Endothelial cell of umbilical vein (primary cell): ENCODE results near the gene ZNF487. TPM values are rescaled to one million over a fixed set of nuclear protein-coding genes. Genes with fewer than 3 reads are reported as not detected.
"Not testable (repeated sequence)": the region's sequence is repeated elsewhere in the genome, so short reads cannot be mapped to it uniquely, and the experiment has no call there.

Experiments used
- BruUV-seq: library from RNA; stranded (reverse); fragments of 400-500 nt; replicated peaks from 2 replicates; lab custom pipeline; 2021; lab: Mats Ljungman, UMichigan
- CTCF ChIA-PET: fragments of 300-600, 350-600 bp; sonication (Branson Sonifier 250); formaldehyde crosslinking; loops from one replicate; lab custom pipeline; 2021; ENCODE audit warnings: antibody characterized with exemption, inconsistent platforms; lab: Charles Lee
- POLR2A ChIA-PET: fragments of 300-600, 350-600 bp; sonication (Branson Sonifier 250); formaldehyde crosslinking; loops from one replicate; lab custom pipeline; 2021; ENCODE audit warnings: antibody characterized with exemption, inconsistent platforms; lab: Charles Lee
- DNase-seq: peaks from one replicate; pipeline ENCODE4 v3.0.0-alpha.2; 2011; ENCODE audit warnings: low read depth, low spot score
- FAIRE-seq: peaks from 2 replicates; lab custom pipeline; 2011; peaks lifted over from hg19 to GRCh38; lab: Jason Lieb, UNC
- H2AFZ ChIP-seq: 2 replicates; pipeline ENCODE4 v1.6.0; 2012; ENCODE audit warnings: low read depth, low read length, control low read depth, inconsistent platforms
- H3K27ac ChIP-seq: 2 replicates; pipeline ENCODE4 v1.5.1; 2011; ENCODE audit warnings: low read depth, mild to moderate bottlenecking, control low read depth, low read length, moderate library complexity; ENCODE audit not compliant: insufficient read depth
- H3K27me3 ChIP-seq, 2 experiments: 2 replicates each; pipeline versions ENCODE4 v1.6.0 to v1.6.1; 2011; ENCODE audit warnings: low read length in 2 of 2, mixed read lengths in 1 of 2; ENCODE audit not compliant: control insufficient read depth in 2 of 2, insufficient read depth in 2 of 2
- H3K36me3 ChIP-seq, 2 experiments: 2 replicates in 1 of 2; 3 replicates in 1 of 2; pipeline ENCODE4 v1.5.1; 2011; ENCODE audit warnings: low read length in 2 of 2, mild to moderate bottlenecking in 1 of 2, moderate library complexity in 1 of 2; ENCODE audit not compliant: control insufficient read depth in 2 of 2, insufficient read depth in 2 of 2; ENCODE audit errors: extremely low read depth in 1 of 2
- H3K4me1 ChIP-seq: 3 replicates; pipeline ENCODE4 v1.5.1; 2011; ENCODE audit warnings: mild to moderate bottlenecking, low read length; ENCODE audit not compliant: control insufficient read depth, insufficient read depth; ENCODE audit errors: extremely low read depth
- H3K4me2 ChIP-seq: 2 replicates; pipeline ENCODE4 v1.6.1; 2011; ENCODE audit warnings: low read length, control low read depth, mixed read lengths; ENCODE audit not compliant: insufficient read depth
- H3K4me3 ChIP-seq, 3 experiments: fragments of 200-600 bp in 1 of 3; sonication (generic), shearing (Covaris generic) in 1 of 3; replicated peaks in 1 of 3; 2 replicates each; pipeline ENCODE4 v1.5.1; 2011 to 2016; ENCODE audit warnings: control low read depth in 3 of 3, low read length in 3 of 3, mild to moderate bottlenecking in 2 of 3, inconsistent platforms in 1 of 3, low read depth in 1 of 3, moderate library complexity in 1 of 3; ENCODE audit not compliant: insufficient read depth in 1 of 3
- H3K79me2 ChIP-seq: 2 replicates; pipeline ENCODE4 v1.6.0; 2012; ENCODE audit warnings: low read length, inconsistent platforms; ENCODE audit not compliant: control insufficient read depth, insufficient read depth
- H3K9ac ChIP-seq: replicated peaks from 2 replicates; pipeline ENCODE3; 2011; ENCODE audit warnings: low read length, control low read depth; ENCODE audit not compliant: insufficient read depth; ENCODE audit errors: extremely low read depth
- H3K9me1 ChIP-seq: replicated peaks from 3 replicates; pipeline ENCODE4 v1.6.0; 2011; ENCODE audit warnings: mild to moderate bottlenecking, low read length; ENCODE audit not compliant: control insufficient read depth, insufficient read depth; ENCODE audit errors: extremely low read depth
- H3K9me3 ChIP-seq: replicated peaks from 2 replicates; pipeline ENCODE4 v1.5.1; 2012; ENCODE audit warnings: low read length, inconsistent platforms; ENCODE audit not compliant: control insufficient read depth, insufficient read depth
- H4K20me1 ChIP-seq: replicated peaks from 2 replicates; pipeline ENCODE3; 2011; ENCODE audit warnings: mild to moderate bottlenecking, low read length; ENCODE audit not compliant: control insufficient read depth, insufficient read depth; ENCODE audit errors: extremely low read depth
- CTCF ChIP-seq, 2 donors: IDR thresholded peaks; 1 replicate in 1 of 2; 2 replicates in 1 of 2; pipeline ENCODE4 v1.5.1; 2011; ENCODE audit warnings: low read length in 2 of 2, mild to moderate bottlenecking in 2 of 2, moderate library complexity in 2 of 2, control low read depth in 1 of 2, inconsistent platforms in 1 of 2, low read depth in 1 of 2; ENCODE audit not compliant: insufficient read depth in 1 of 2; ENCODE audit errors: extremely low read depth in 1 of 2
- EZH2 ChIP-seq: IDR thresholded peaks from 2 replicates; pipeline ENCODE4 v1.6.1; 2012; ENCODE audit warnings: borderline replicate concordance, low read depth, mild to moderate bottlenecking, moderate library complexity, low read length, inconsistent platforms; ENCODE audit not compliant: severe bottlenecking
- FOS ChIP-seq: IDR thresholded peaks from 2 replicates; pipeline ENCODE4 v1.6.1; 2011; ENCODE audit warnings: mild to moderate bottlenecking, low read length, moderate library complexity, borderline replicate concordance; ENCODE audit not compliant: insufficient read depth
- GATA2 ChIP-seq: IDR thresholded peaks from 2 replicates; pipeline ENCODE4 v1.7.0; 2011; ENCODE audit warnings: low read depth, mild to moderate bottlenecking, moderate library complexity, mixed read lengths, low read length; ENCODE audit not compliant: insufficient read length, insufficient read depth
- JUN ChIP-seq: IDR thresholded peaks from 2 replicates; pipeline ENCODE4 v1.6.1; 2011; ENCODE audit warnings: borderline replicate concordance, low read depth; ENCODE audit not compliant: insufficient read length, insufficient read depth
- MAX ChIP-seq: IDR thresholded peaks from 2 replicates; pipeline ENCODE4 v1.6.1; 2011; ENCODE audit not compliant: insufficient read depth, insufficient read length
- MYC ChIP-seq: IDR thresholded peaks from one replicate; pipeline ENCODE4 v1.6.1; 2011; ENCODE audit warnings: mild to moderate bottlenecking, low read depth, low read length
- POLR2A ChIP-seq: IDR thresholded peaks from 2 replicates; pipeline ENCODE4 v1.6.1; 2012; ENCODE audit warnings: low read depth, mild to moderate bottlenecking, control low read depth, low read length
- POLR2AphosphoS5 ChIP-seq: IDR thresholded peaks from 2 replicates; pipeline ENCODE4 v1.6.1; 2012; ENCODE audit warnings: low read depth, mild to moderate bottlenecking, control low read depth, low read length, moderate library complexity; ENCODE audit not compliant: insufficient read depth
- dilution Hi-C: fragments of 300-500 bp; cut with MboI; formaldehyde crosslinking; loops from one replicate; pipeline ENCODE4 v1.15.0; 2019; ENCODE audit warnings: low sequenced_read_pairs; ENCODE audit not compliant: extremely low pct_ligation_motif_present
- intact Hi-C: fragments of 100-400 bp; cut with micrococcal nuclease; formaldehyde crosslinking; loops from one replicate; pipeline ENCODE4 v1.10.0; 2022
- polyA plus RNA-seq, 4 experiments: library from polyadenylated mRNA; depleted of rRNA in 3 of 4; stranded (reverse) in 3 of 4; unstranded in 1 of 4; fragments of >200 nt; gene quantifications; 2 replicates each; pipeline versions ENCODE4 v1.2.1 to v1.2.3, GENCODE V29; 2011 to 2012; ENCODE audit warnings: missing spikeins in 1 of 4
- total RNA-seq: library from RNA; stranded (reverse); gene quantifications from 2 replicates; pipeline ENCODE4 v1.2.3, GENCODE V29; 2021

Gene ZNF487
- total and polyA plus RNA-seq, 2 donors (not counting 3 experiments of a cell fraction or from before 2014, with no cell fraction given) = 2.1 to 2.6 TPM

GRCh38 chr10:43424416-43424815, 12.5 kb upstream of the ZNF487 start:
- FAIRE-seq (no peak), DNase-seq (no peak)
- intact Hi-C loops (no loop called here), dilution Hi-C loops (no loop called here)
- no peaks in the 10 kb centered on the region for H3K9me3 ChIP-seq
- H3K27ac ChIP-seq = no peak overlapping the region
- H3K79me2 ChIP-seq = no peaks in the 10 kb centered on the region
- ChIA-PET POLR2A (no interaction called here), CTCF (no interaction called here)
- TF ChIP-seq MAX = no peak
- no peak for TF ChIP-seq GATA2
- no peak for TF ChIP-seq POLR2A
- no peak for TF ChIP-seq JUN
- TF ChIP-seq EZH2 = no peak
- no peak for TF ChIP-seq CTCF (IDR thresholded peaks at IDR 0.05; ENCODE audit: extremely low read depth in 1 of 2, insufficient read depth in 1 of 2, low read depth in 1 of 2, low read length in 2 of 2)
- no peak for TF ChIP-seq POLR2AphosphoS5
- TF ChIP-seq FOS = no peak
- TF ChIP-seq MYC = no peak
- no peaks in the 10 kb centered on the region for H3K27me3 ChIP-seq
- no peaks in the 10 kb centered on the region for H3K36me3 ChIP-seq
- no peak overlapping the region for H2AFZ ChIP-seq
- H3K4me2 ChIP-seq = no peak overlapping the region
- no peaks in the 10 kb centered on the region for H3K9me1 ChIP-seq
- no peak overlapping the region for H3K9ac ChIP-seq
- H4K20me1 ChIP-seq = no peaks in the 10 kb centered on the region
- no peak overlapping the region for H3K4me3 ChIP-seq
- no TSS peak for BruUV-seq
- peaks cover 9% of the 10 kb centered on the region for H3K4me1 ChIP-seq

- H3K9me3 ChIP-seq, H3K9me1 ChIP-seq, CTCF ChIA-PET, H4K20me1 ChIP-seq, H3K4me2 ChIP-seq, dilution Hi-C loops, DNase-seq, H3K4me3 ChIP-seq, POLR2A ChIA-PET, intact Hi-C loops, H2AFZ ChIP-seq, BruUV-seq, FAIRE-seq, H3K9ac ChIP-seq, H3K79me2 ChIP-seq, H3K27ac ChIP-seq, H3K27me3 ChIP-seq, H3K36me3 ChIP-seq, H3K4me1 ChIP-seq: not testable (repeated sequence)
Observed at GRCh38 chr10:43426476-43426875, 10.4 kb upstream of the ZNF487 start.
